ENCODE data around the gene COMMD7.
A peak's percentile ranks its signal among the peaks of the same experiment; 100 is the strongest.

COMMD7 gene

DNA sequence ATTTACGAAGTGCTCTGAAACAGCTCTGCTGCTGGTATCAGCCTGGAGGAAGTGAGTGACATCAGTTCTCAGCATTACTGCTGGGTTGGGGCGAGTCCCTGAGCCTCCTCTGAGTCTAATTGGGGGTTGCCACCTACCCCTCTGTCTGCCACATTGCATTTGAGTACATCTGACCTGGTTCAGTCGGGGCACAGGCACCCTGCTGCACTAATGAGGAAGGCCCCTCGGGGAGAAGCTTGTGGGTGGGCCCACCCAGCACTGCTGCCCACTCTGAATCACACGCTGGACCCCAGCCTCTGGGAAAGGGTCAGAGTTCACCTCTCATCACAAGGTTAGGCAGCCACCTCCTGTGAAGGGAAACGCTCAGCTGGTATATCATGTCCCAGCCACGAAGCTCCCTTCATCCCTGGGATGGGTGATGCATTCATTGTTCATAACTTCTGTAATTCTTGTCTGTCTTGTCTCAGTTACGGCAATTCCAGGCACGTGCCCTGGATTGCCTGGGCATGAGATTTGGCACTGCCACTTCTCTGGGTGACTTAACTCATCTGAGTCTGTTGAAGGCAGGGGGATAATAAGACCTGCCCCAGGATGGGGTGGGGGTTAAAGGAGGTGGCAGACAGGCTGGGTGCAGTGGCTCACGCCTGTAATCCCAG lies 32.2 kb upstream of the COMMD7 start:
- Histone ChIP-seq H2AK5ac (ENCODE audit: low read length) (no peak overlapping the region), H3K18ac (ENCODE audit: low read length) (no peak overlapping the region), H3K27me3 (ENCODE audit: insufficient read depth, low read length) (no peaks in the 10 kb centered on the region), H3K14ac (ENCODE audit: low read length) (no peak overlapping the region), H2BK5ac (ENCODE audit: low read depth, low read length, poor library complexity) (no peak overlapping the region), H3K4me1 (ENCODE audit: control insufficient read depth in 1 of 2, insufficient read depth in 2 of 2, low read length in 2 of 2) (peaks cover 7 to 14% of the 10 kb centered on the region in 2 experiments), H3K4ac (ENCODE audit: low read depth, low read length) (peak overlapping the region; percentile 61), H3K4me3 (ENCODE audit: low read depth, low read length) (no peak overlapping the region), H3K4me2 (ENCODE audit: low read length) (no peak overlapping the region), H3K23ac (ENCODE audit: low read length) (no peak overlapping the region), H2AFZ (ENCODE audit: insufficient read depth, low read length, poor library complexity) (no peak overlapping the region), H3K79me1 (ENCODE audit: low read length) (peaks cover 2% of the 10 kb centered on the region), H3K79me2 (ENCODE audit: control insufficient read depth, insufficient read depth, low read length, poor library complexity) (peaks cover 14% of the 10 kb centered on the region), H4K8ac (ENCODE audit: low read depth, low read length) (no peak overlapping the region), H3K27ac (ENCODE audit: low read depth, low read length) (no peak overlapping the region), H3K36me3 (ENCODE audit: control insufficient read depth in 1 of 2, insufficient read depth in 2 of 2, low read length in 2 of 2) (peaks cover 1 to 11% of the 10 kb centered on the region in 2 experiments), H3K9me3 (ENCODE audit: insufficient read depth, low read depth, low read length) (no peaks in the 10 kb centered on the region), H2BK120ac (ENCODE audit: insufficient read depth, low read length, poor library complexity) (no peak overlapping the region), H4K91ac (ENCODE audit: low read depth, low read length) (no peak overlapping the region), H4K12ac (ENCODE audit: low read depth, low read length) (no peak overlapping the region), H2BK12ac (ENCODE audit: low read length) (no peak overlapping the region), H3K9ac (ENCODE audit: low read length) (no peak overlapping the region)
- WGBS (ENCODE audit: extremely low coverage, insufficient coverage, insufficient read length), result no CpG with 5 or more reads among the region's 10 CpGs
- DNase-seq, result no peak

DNA sequence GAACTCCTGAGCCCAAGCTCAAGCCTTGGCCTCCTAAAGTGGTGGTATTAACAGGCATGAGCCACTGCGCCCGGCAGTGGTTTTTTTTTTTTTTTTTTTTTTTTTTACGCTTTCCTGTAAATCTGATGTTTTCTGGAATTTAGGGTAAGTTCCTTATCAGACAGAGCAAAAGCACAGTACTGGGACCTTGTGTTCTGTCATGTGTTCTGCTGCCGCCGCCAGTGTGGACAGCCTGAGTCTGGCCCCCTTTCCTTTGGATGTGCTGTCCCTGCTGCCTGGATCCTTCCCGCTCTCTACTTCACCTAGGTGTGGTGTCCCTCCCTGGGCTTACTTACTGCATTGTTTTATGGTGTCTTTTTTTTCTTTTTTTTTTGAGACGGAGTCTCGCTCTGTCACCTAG lies 30.6 kb upstream of the COMMD7 start:
- no peak overlapping the region for H3K18ac ChIP-seq (ENCODE audit: low read length)
- H3K36me3 ChIP-seq (ENCODE audit: control insufficient read depth in 1 of 2, insufficient read depth in 2 of 2, low read length in 2 of 2), result peaks cover under 1 to 8% of the 10 kb centered on the region in 2 experiments
- H3K27me3 ChIP-seq (ENCODE audit: insufficient read depth, low read length), result no peaks in the 10 kb centered on the region
- no peak overlapping the region for H2BK12ac ChIP-seq (ENCODE audit: low read length)
- H3K14ac ChIP-seq (ENCODE audit: low read length), result no peak overlapping the region
- H2BK5ac ChIP-seq (ENCODE audit: low read depth, low read length, poor library complexity), result no peak overlapping the region
- H3K4ac ChIP-seq (ENCODE audit: low read depth, low read length), result peak overlapping the region; percentile 55
- peaks cover 11% of the 10 kb centered on the region for H3K79me2 ChIP-seq (ENCODE audit: control insufficient read depth, insufficient read depth, low read length, poor library complexity)
- no peak for DNase-seq
- H2AK5ac ChIP-seq (ENCODE audit: low read length), result no peak overlapping the region
- no peaks in the 10 kb centered on the region for H3K9me3 ChIP-seq (ENCODE audit: insufficient read depth, low read depth, low read length)
- no peak overlapping the region for H4K12ac ChIP-seq (ENCODE audit: low read depth, low read length)
- WGBS (ENCODE audit: extremely low coverage, insufficient coverage, insufficient read length), result no CpG with 5 or more reads among the region's 8 CpGs
- H3K79me1 ChIP-seq (ENCODE audit: low read length), result peaks cover 2% of the 10 kb centered on the region
- H3K4me1 ChIP-seq (ENCODE audit: control insufficient read depth in 1 of 2, insufficient read depth in 2 of 2, low read length in 2 of 2), result peaks cover 7 to 14% of the 10 kb centered on the region in 2 experiments
- no peak overlapping the region for H3K4me3 ChIP-seq (ENCODE audit: low read depth, low read length)
- H3K4me2 ChIP-seq (ENCODE audit: low read length), result no peak overlapping the region
- H2BK120ac ChIP-seq (ENCODE audit: insufficient read depth, low read length, poor library complexity), result no peak overlapping the region
- H4K91ac ChIP-seq (ENCODE audit: low read depth, low read length), result no peak overlapping the region
- no peak overlapping the region for H3K23ac ChIP-seq (ENCODE audit: low read length)
- no peak overlapping the region for H2AFZ ChIP-seq (ENCODE audit: insufficient read depth, low read length, poor library complexity)
- no peak overlapping the region for H3K9ac ChIP-seq (ENCODE audit: low read length)
- H4K8ac ChIP-seq (ENCODE audit: low read depth, low read length), result no peak overlapping the region
- H3K27ac ChIP-seq (ENCODE audit: low read depth, low read length), result no peak overlapping the region

DNA sequence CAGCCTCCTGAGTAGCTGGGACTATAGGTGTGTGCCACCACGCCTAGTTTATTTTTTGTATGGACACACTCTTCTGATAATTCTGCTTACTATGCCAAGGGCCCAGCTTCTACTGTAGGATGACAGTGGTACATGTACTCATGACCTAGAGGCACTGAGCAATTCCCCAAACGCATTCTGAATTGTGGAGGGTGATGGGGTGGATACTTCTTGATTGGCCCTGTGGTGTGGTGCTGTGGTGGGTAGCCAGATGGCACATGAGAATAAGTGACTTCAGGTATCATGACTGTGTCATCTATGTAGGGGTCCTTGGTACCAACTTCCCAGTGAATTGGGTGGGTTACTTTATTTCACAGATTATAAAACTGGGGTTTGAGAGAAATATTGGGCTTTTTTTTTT lies 30.0 kb upstream of the COMMD7 start:
- Histone ChIP-seq H2AFZ (ENCODE audit: insufficient read depth, low read length, poor library complexity) (no peak overlapping the region), H2BK12ac (ENCODE audit: low read length) (no peak overlapping the region), H3K4me1 (ENCODE audit: control insufficient read depth in 1 of 2, insufficient read depth in 2 of 2, low read length in 2 of 2) (peaks cover 7 to 14% of the 10 kb centered on the region in 2 experiments), H2BK120ac (ENCODE audit: insufficient read depth, low read length, poor library complexity) (no peak overlapping the region), H3K14ac (ENCODE audit: low read length) (no peak overlapping the region), H2BK5ac (ENCODE audit: low read depth, low read length, poor library complexity) (no peak overlapping the region), H3K27ac (ENCODE audit: low read depth, low read length) (no peak overlapping the region), H4K12ac (ENCODE audit: low read depth, low read length) (no peak overlapping the region), H3K79me1 (ENCODE audit: low read length) (peaks cover 2% of the 10 kb centered on the region), H3K9ac (ENCODE audit: low read length) (no peak overlapping the region), H4K8ac (ENCODE audit: low read depth, low read length) (no peak overlapping the region), H3K4me3 (ENCODE audit: low read depth, low read length) (no peak overlapping the region), H3K36me3 (ENCODE audit: control insufficient read depth in 1 of 2, insufficient read depth in 2 of 2, low read length in 2 of 2) (peaks cover 2 to 8% of the 10 kb centered on the region in 2 experiments), H3K23ac (ENCODE audit: low read length) (no peak overlapping the region), H3K27me3 (ENCODE audit: insufficient read depth, low read length) (no peaks in the 10 kb centered on the region), H4K91ac (ENCODE audit: low read depth, low read length) (no peak overlapping the region), H3K18ac (ENCODE audit: low read length) (no peak overlapping the region), H3K4me2 (ENCODE audit: low read length) (no peak overlapping the region), H2AK5ac (ENCODE audit: low read length) (no peak overlapping the region), H3K4ac (ENCODE audit: low read depth, low read length) (peak overlapping the region; percentile 81), H3K9me3 (ENCODE audit: insufficient read depth, low read depth, low read length) (no peaks in the 10 kb centered on the region), H3K79me2 (ENCODE audit: control insufficient read depth, insufficient read depth, low read length, poor library complexity) (peaks cover 15% of the 10 kb centered on the region)
- WGBS (ENCODE audit: extremely low coverage, insufficient coverage, insufficient read length), result no CpG with 5 or more reads among the region's 2 CpGs
- no peak for DNase-seq

DNA sequence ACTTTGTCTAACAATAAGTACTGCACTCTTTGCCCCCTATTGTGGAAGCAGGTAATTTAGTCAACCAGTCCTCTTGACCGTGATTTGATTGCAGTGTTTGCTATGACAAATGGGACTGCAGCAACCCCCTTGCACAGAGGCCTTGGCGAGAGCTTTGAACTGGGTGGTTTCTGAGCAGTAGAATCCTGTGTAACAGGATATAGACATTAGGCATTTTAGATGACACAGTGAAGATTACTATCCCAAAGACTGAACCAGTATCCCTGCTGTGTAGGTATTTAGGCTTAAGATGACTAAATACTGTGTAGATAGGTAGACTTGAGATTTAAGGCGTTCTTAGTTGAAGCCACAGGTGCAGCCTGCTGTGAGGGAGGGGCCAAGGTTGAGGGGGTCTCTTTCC lies 28.8 kb upstream of the COMMD7 start:
- Histone ChIP-seq H3K9me3 (ENCODE audit: insufficient read depth, low read depth, low read length) (no peaks in the 10 kb centered on the region), H3K36me3 (ENCODE audit: control insufficient read depth in 1 of 2, insufficient read depth in 2 of 2, low read length in 2 of 2) (peaks cover 2 to 8% of the 10 kb centered on the region in 2 experiments), H2BK12ac (ENCODE audit: low read length) (no peak overlapping the region), H2BK5ac (ENCODE audit: low read depth, low read length, poor library complexity) (no peak overlapping the region), H3K4me3 (ENCODE audit: low read depth, low read length) (no peak overlapping the region), H2AK5ac (ENCODE audit: low read length) (no peak overlapping the region), H4K8ac (ENCODE audit: low read depth, low read length) (no peak overlapping the region), H3K4me1 (ENCODE audit: control insufficient read depth in 1 of 2, insufficient read depth in 2 of 2, low read length in 2 of 2) (peaks cover 3 to 8% of the 10 kb centered on the region in 2 experiments), H3K27me3 (ENCODE audit: insufficient read depth, low read length) (no peaks in the 10 kb centered on the region), H3K18ac (ENCODE audit: low read length) (no peak overlapping the region), H4K91ac (ENCODE audit: low read depth, low read length) (no peak overlapping the region), H3K9ac (ENCODE audit: low read length) (no peak overlapping the region), H3K27ac (ENCODE audit: low read depth, low read length) (no peak overlapping the region), H2AFZ (ENCODE audit: insufficient read depth, low read length, poor library complexity) (no peak overlapping the region), H3K4me2 (ENCODE audit: low read length) (no peak overlapping the region), H4K12ac (ENCODE audit: low read depth, low read length) (no peak overlapping the region), H3K79me2 (ENCODE audit: control insufficient read depth, insufficient read depth, low read length, poor library complexity) (peaks cover 14% of the 10 kb centered on the region), H3K4ac (ENCODE audit: low read depth, low read length) (peak overlapping the region; percentile 9), H3K14ac (ENCODE audit: low read length) (no peak overlapping the region), H3K79me1 (ENCODE audit: low read length) (peaks cover under 1% of the 10 kb centered on the region), H3K23ac (ENCODE audit: low read length) (no peak overlapping the region), H2BK120ac (ENCODE audit: insufficient read depth, low read length, poor library complexity) (no peak overlapping the region)
- DNase-seq, result peak; percentile 27 to 60
- WGBS (ENCODE audit: extremely low coverage, insufficient coverage, insufficient read length), result no CpG with 5 or more reads among the region's 3 CpGs
